Common myeloid progenitor, CD34-positive (primary cell): ENCODE results near the gene HTR1B. TPM values are rescaled to one million over a fixed set of nuclear protein-coding genes. Genes with fewer than 3 reads are reported as not detected.

ENCODE experiments used
- CTCF ChIA-PET: fragments of 350-600 bp; sonication (Branson Sonifier 250); formaldehyde crosslinking; loops from one replicate; lab custom pipeline; 2021; ENCODE audit warnings: antibody characterized with exemption; lab: Charles Lee
- POLR2A ChIA-PET: fragments of 350-600 bp; sonication (Branson Sonifier 250); formaldehyde crosslinking; loops from one replicate; lab custom pipeline; 2021; ENCODE audit warnings: antibody characterized with exemption; lab: Charles Lee
- DNase-seq, 3 donors: peaks; one replicate each; pipeline versions ENCODE4 v3.0.0 to v3.0.0-alpha.2; 2013
- H3K27ac ChIP-seq, 2 experiments: 1 replicate in 1 of 2; 2 replicates in 1 of 2; pipeline ENCODE4 v1.7.0; 2013; ENCODE audit warnings: inconsistent platforms in 2 of 2, low read length in 2 of 2, mild to moderate bottlenecking in 2 of 2, low read depth in 1 of 2, moderate library complexity in 1 of 2; ENCODE audit not compliant: severe bottlenecking in 2 of 2, insufficient read depth in 1 of 2, poor library complexity in 1 of 2
- H3K27me3 ChIP-seq, 5 experiments: replicated peaks in 2 of 5; 1 replicate in 3 of 5; 2 replicates in 2 of 5; pipeline versions ENCODE4 v1.6.1 to v1.7.0; 2013; ENCODE audit warnings: low read length in 4 of 5, mild to moderate bottlenecking in 2 of 5, moderate library complexity in 2 of 5, inconsistent platforms in 1 of 5; ENCODE audit not compliant: insufficient read depth in 5 of 5, control insufficient read depth in 4 of 5
- H3K36me3 ChIP-seq, 4 experiments: 1 replicate in 2 of 4; 2 replicates in 2 of 4; pipeline versions ENCODE4 v1.6.1 to v1.7.0; 2013; ENCODE audit warnings: low read length in 3 of 4, control low read depth in 1 of 4, mild to moderate bottlenecking in 1 of 4; ENCODE audit not compliant: control insufficient read depth in 4 of 4, insufficient read depth in 4 of 4
- H3K4me1 ChIP-seq, 4 experiments: 1 replicate in 3 of 4; 2 replicates in 1 of 4; pipeline versions ENCODE4 v1.6.1 to v1.7.1; 2013; ENCODE audit warnings: low read length in 3 of 4, mild to moderate bottlenecking in 3 of 4, control low read depth in 1 of 4, inconsistent platforms in 1 of 4, moderate library complexity in 1 of 4; ENCODE audit not compliant: control insufficient read depth in 4 of 4, insufficient read depth in 4 of 4; ENCODE audit errors: control extremely low read depth in 1 of 4
- H3K4me3 ChIP-seq, 7 experiments: 1 replicate in 4 of 7; 2 replicates in 3 of 7; pipeline versions ENCODE4 v1.5.1 to v1.7.0; 2013; ENCODE audit warnings: mild to moderate bottlenecking in 7 of 7, low read length in 6 of 7, moderate library complexity in 6 of 7, inconsistent platforms in 2 of 7, low read depth in 2 of 7, control low read depth in 1 of 7; ENCODE audit not compliant: insufficient read depth in 4 of 7, control insufficient read depth in 1 of 7; ENCODE audit errors: extremely low read depth in 1 of 7
- H3K9me3 ChIP-seq, 5 experiments: 1 replicate in 4 of 5; 2 replicates in 1 of 5; pipeline versions ENCODE4 v1.6.1 to v1.7.1; 2013; ENCODE audit warnings: low read length in 4 of 5, mild to moderate bottlenecking in 2 of 5, inconsistent platforms in 1 of 5, low read depth in 1 of 5, moderate library complexity in 1 of 5; ENCODE audit not compliant: control insufficient read depth in 4 of 5, insufficient read depth in 2 of 5; ENCODE audit errors: control extremely low read depth in 1 of 5
- WGBS: methylation state at CpG from one replicate; pipeline ENCODE4 v1.1.5; 2013; ENCODE audit not compliant: insufficient coverage; 5-methylcytosine and 5-hydroxymethylcytosine counted together
- polyA plus RNA-seq: library from polyadenylated mRNA; unstranded; fragments of 120-200 nt; gene quantifications from one replicate; pipeline ENCODE4 v1.2.1, GENCODE V29; 2013

HTR1B gene
- polyA plus RNA-seq: 0.92 TPM

DNA sequence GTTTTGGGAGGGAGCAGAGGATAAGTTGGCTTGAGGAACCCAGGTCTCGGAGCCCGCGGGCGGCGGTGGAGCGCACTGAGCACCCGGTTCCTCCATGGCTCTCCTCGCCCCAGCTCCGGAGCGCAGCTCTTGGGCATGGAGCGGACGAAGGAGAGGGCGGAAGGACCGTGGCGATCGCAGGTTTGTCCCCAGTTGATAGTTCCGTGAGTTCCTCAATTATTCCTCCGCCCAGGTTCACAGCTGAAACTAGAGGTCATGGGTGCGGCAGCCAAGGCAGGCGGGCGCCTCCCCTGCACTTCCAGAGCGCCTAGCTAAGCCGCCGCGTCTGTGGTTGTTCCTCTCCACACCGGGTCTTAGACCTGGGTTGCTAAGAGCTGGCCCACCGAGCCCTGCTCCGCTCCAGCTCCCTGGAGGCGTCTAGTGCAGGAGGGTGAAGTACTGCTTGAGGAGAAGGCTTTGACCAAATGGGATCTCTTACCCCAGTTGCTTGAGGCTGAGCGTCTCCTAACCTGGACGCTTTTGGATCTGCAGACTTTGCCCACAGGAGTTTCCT is at the start of gene HTR1B:
HTR1B (minus strand) TSS at position 184 of the 553 bp plus-strand sequence; CDS start at position 96, 88 bp downstream.
- Histone ChIP-seq H3K4me3 (peak within 1 kb of the TSS; percentile 4 to 88 (median 72)), H3K9me3 (peaks cover 0 to 6% (median 0%) of the 10 kb centered on the region in 5 experiments), H3K4me1 (peaks cover 0 to 44% (median 30%) of the 10 kb centered on the region in 4 experiments), H3K36me3 (no peaks in the 10 kb centered on the region), H3K27ac (no peak within 1 kb of the TSS), H3K27me3 (peaks cover 6 to 49% (median 34%) of the 10 kb centered on the region in 5 experiments)
- peak; percentile 62 to 80 (median 66) for DNase-seq
- ChIA-PET CTCF (interaction anchor here (0.9 to 1.1 kb wide), 2 partner anchors 15 to 26 kb away, joined by 3 read pairs; no protein-coding TSS in a partner anchor), POLR2A (no interaction called here)
- 3% methylated on average over 31 of the region's 31 CpGs for WGBS

GRCh38 chr6:77512554-77512953 is 49.3 kb upstream of the HTR1B start:
- DNase-seq: no peak
- no peaks in the 10 kb centered on the region for H3K4me1 ChIP-seq
- CTCF ChIA-PET: no interaction called here
- no peaks in the 10 kb centered on the region for H3K27me3 ChIP-seq
- no peak overlapping the region for H3K27ac ChIP-seq
- no peak overlapping the region for H3K4me3 ChIP-seq
- POLR2A ChIA-PET: no interaction called here
- peaks cover 0 to 21% (median 6%) of the 10 kb centered on the region in 5 experiments for H3K9me3 ChIP-seq
- H3K36me3 ChIP-seq: no peaks in the 10 kb centered on the region

DNA sequence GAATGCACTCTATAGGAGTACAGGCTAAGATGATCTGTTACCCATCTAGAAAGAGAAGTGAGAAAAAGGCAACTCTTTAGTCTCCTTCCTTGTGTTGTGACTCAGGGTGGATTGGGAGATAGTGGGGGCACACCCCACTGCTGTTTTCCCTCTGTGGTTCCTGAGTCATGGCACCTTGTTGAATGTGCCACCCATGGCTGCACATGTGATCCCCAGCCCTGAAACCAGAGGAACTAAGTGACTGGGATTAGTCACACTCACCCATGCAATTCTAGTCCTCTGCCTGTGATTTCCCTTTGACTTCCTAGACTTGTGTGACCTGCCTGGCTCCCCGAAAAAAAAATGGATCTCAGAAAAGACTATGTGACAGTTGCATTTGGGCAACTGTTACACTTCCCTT is 48.6 kb upstream of the HTR1B start:
- POLR2A ChIA-PET: no interaction called here
- Histone ChIP-seq H3K4me1 (no peaks in the 10 kb centered on the region), H3K27ac (no peak overlapping the region), H3K36me3 (no peaks in the 10 kb centered on the region), H3K27me3 (no peaks in the 10 kb centered on the region), H3K4me3 (no peak overlapping the region), H3K9me3 (peaks cover 0 to 21% (median 6%) of the 10 kb centered on the region in 5 experiments)
- DNase-seq: no peak
- CTCF ChIA-PET: no interaction called here
- no CpG with 5 or more reads among the region's 1 CpG for WGBS

DNA sequence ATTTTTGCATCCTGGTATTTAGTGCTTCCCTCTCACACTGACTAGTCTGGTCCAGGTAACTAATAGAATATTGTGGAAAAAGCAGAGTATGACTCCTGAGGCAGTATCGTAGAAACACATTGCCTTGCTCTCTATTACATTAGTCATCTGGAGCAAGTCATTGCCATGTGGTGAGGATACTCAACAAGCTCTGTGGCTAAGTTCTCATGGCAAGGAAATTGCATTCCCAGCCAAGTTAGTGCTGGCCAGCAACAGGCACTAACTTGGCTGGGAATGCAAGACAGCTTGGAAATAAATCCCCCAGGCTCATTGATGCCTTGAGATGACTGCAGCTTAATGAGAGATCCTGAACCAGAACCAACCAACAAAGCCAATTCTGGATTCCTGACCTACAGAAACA is 39.7 kb upstream of the HTR1B start:
- no peak overlapping the region for H3K27ac ChIP-seq
- DNase-seq: no peak
- no peak overlapping the region for H3K4me3 ChIP-seq
- CTCF ChIA-PET: no interaction called here
- no peaks in the 10 kb centered on the region for H3K27me3 ChIP-seq
- no peaks in the 10 kb centered on the region for H3K9me3 ChIP-seq
- H3K4me1 ChIP-seq: no peaks in the 10 kb centered on the region
- POLR2A ChIA-PET: no interaction called here
- WGBS: 100% methylated on average over 1 of the region's 1 CpG
- H3K36me3 ChIP-seq: no peaks in the 10 kb centered on the region

- no peaks in the 10 kb centered on the region for H3K36me3 ChIP-seq
- 100% methylated on average over 1 of the region's 2 CpGs for WGBS
- H3K27ac ChIP-seq: no peak overlapping the region
- H3K9me3 ChIP-seq: no peaks in the 10 kb centered on the region
- no peaks in the 10 kb centered on the region for H3K27me3 ChIP-seq
- H3K4me1 ChIP-seq: no peaks in the 10 kb centered on the region
- ChIA-PET POLR2A (interaction anchor here (0.6 kb wide), 1 partner anchor 81 kb away, joined by 3 read pairs; no protein-coding TSS in a partner anchor), CTCF (interaction anchor here (0.6 kb wide), 1 partner anchor 1542 kb away, joined by 3 read pairs; no protein-coding TSS in a partner anchor)
- no peak for DNase-seq
- no peak overlapping the region for H3K4me3 ChIP-seq
Observed at GRCh38 chr6:77492530-77492929, 29.2 kb upstream of the HTR1B start.

- Histone ChIP-seq H3K4me1 (no peaks in the 10 kb centered on the region), H3K4me3 (no peak overlapping the region), H3K27me3 (no peaks in the 10 kb centered on the region), H3K27ac (no peak overlapping the region), H3K36me3 (no peaks in the 10 kb centered on the region), H3K9me3 (no peaks in the 10 kb centered on the region)
- 100% methylated on average over 1 of the region's 1 CpG for WGBS
- no peak for DNase-seq
- ChIA-PET POLR2A (no interaction called here), CTCF (no interaction called here)
Observed at GRCh38 chr6:77487808-77488425, 24.6 kb upstream of the HTR1B start.

- H3K4me3 ChIP-seq: no peak overlapping the region
- H3K4me1 ChIP-seq: no peaks in the 10 kb centered on the region
- peaks cover 0 to 2% (median 0%) of the 10 kb centered on the region in 5 experiments for H3K27me3 ChIP-seq
- H3K27ac ChIP-seq: no peak overlapping the region
- ChIA-PET CTCF (no interaction called here), POLR2A (no interaction called here)
- H3K36me3 ChIP-seq: no peaks in the 10 kb centered on the region
- no CpG with 5 or more reads among the region's 1 CpG for WGBS
- H3K9me3 ChIP-seq: no peaks in the 10 kb centered on the region
- no peak for DNase-seq
Observed at GRCh38 chr6:77482981-77483380, 19.7 kb upstream of the HTR1B start.
